Heart right ventricle (tissue), 16 donors: ENCODE results near the gene SYNDIG1. TPM values are rescaled to one million over a fixed set of nuclear protein-coding genes. Genes with fewer than 3 reads are reported as not detected.

Experiments used
- ATAC-seq, 8 donors: fragments of 200-7000 bp; cut with Tn5 transposase; one replicate each; pipeline ENCODE4 v1.9.1; 2020; ENCODE audit warnings: mild to moderate bottlenecking in 8 of 8, moderate library complexity in 8 of 8, moderate number of reproducible peaks in 1 of 8
- DNase-seq, 2 donors: peaks; one replicate each; pipeline ENCODE4 v3.0.0-alpha.2; 2020
- H3K27ac ChIP-seq, 10 donors: fragments of 200-600 bp; sonication (generic) in 2 of 10; one replicate each; pipeline versions ENCODE4 v1.5.0 to v1.8.0; 2020 to 2022; ENCODE audit warnings: mild to moderate bottlenecking in 3 of 10
- H3K27me3 ChIP-seq, 7 donors: fragments of 200-600 bp; one replicate each; pipeline ENCODE4 v1.8.0; 2021 to 2022; ENCODE audit warnings: mild to moderate bottlenecking in 2 of 7
- H3K36me3 ChIP-seq, 9 donors: fragments of 200-600 bp; sonication (generic) in 1 of 9; one replicate each; pipeline versions ENCODE4 v1.5.0 to v1.8.0; 2020 to 2022; ENCODE audit warnings: mild to moderate bottlenecking in 2 of 9
- H3K4me1 ChIP-seq, 9 donors: fragments of 200-600 bp; sonication (generic) in 1 of 9; one replicate each; pipeline versions ENCODE4 v1.5.0 to v1.8.0; 2020 to 2022; ENCODE audit warnings: mild to moderate bottlenecking in 4 of 9
- H3K4me3 ChIP-seq, 10 donors: fragments of 200-600 bp; sonication (generic) in 2 of 10; one replicate each; pipeline versions ENCODE4 v1.5.0 to v1.8.0; 2020 to 2022; ENCODE audit warnings: mild to moderate bottlenecking in 7 of 10, moderate library complexity in 2 of 10
- H3K9me3 ChIP-seq, 11 donors: fragments of 200-600 bp in 10 of 11; sonication (generic) in 2 of 11; one replicate each; pipeline versions ENCODE4 v1.5.0 to v1.8.0; 2013 to 2022; ENCODE audit warnings: mild to moderate bottlenecking in 2 of 11, control low read depth in 1 of 11, moderate library complexity in 1 of 11
- WGBS, 2 donors: extraction: QIAGEN DNeasy Blood & Tissue Kit; methylation state at CpG; one replicate each; pipeline ENCODE4 v1.1.7; 2013; ENCODE audit warnings: inconsistent platforms in 1 of 2; 5-methylcytosine and 5-hydroxymethylcytosine counted together
- intact Hi-C, 10 donors: fragments of 100-400 bp; cut with DNase I; formaldehyde crosslinking; loops; one replicate each; pipeline versions ENCODE4 v1.11.1 to v1.14.2; 2022
- polyA plus RNA-seq, 2 donors: library from polyadenylated mRNA; stranded (reverse); fragments of 200-250 nt; gene quantifications; one replicate each; pipeline ENCODE4 v1.2.3, GENCODE V29; 2013
- total RNA-seq, 10 donors: library from RNA; stranded (reverse); fragmentation: NEBNext Ultra II Directional in 3 of 10; extraction: Animal tissue kit (Norgen Biotek cat#: 25700) in 3 of 10; gene quantifications; one replicate each; pipeline versions ENCODE4 v1.2.1 to v1.2.4, GENCODE V29; 2021 to 2023
- TF ChIP-seq, protein P1 (sequence below), 9 donors: fragments of 200-600 bp; sonication (generic) in 2 of 9; IDR thresholded peaks; one replicate each; pipeline versions ENCODE4 v1.5.0 to v1.8.0; 2021 to 2022; ENCODE audit warnings: antibody characterized with exemption in 9 of 9, mild to moderate bottlenecking in 5 of 9, moderate library complexity in 1 of 9
- donor health status: Arrhythmogenic right ventricular cardiomyopathy.
- donor health status: ischemic (EF 13 %, LVEDD 7.1; RV severe dilation, severe dysfunction).
- donor health status: healthy with polysubstance abuse.
- donor health status: DM: no; HTN: yes; CAD: no.
- donor health status: DM: no; HTN: no; CAD: no.
- donor health status: ischemic (EF 25% LVEDD 6.9; RV normal size, moderate dysfunction).
- donor health status: ischemic (EF 25% LVEDD 5.7; RV mildly dilated, moderate dysfunction).
- donor health status: healthy.
- donor health status: DM: yes; HTN: yes; CAD: no.
- donor health status: Ischemic cardiomyopathy.
- donor health status: ischemic (EF 35%, LVEDD 5.7; RV mildly dilated, moderate dysfunction).
- donor health status: nonischemic (EF 11% LVEDD 7.7; RV severe dilation, severe dysfunction).
- donor health status: DM: yes; HTN: yes; CAD: no.
- donor health status: PGD.
- donor health status: ischemic (EF 29% LVEDD 5.4; RV normal size, mild dysfunction).
- donor health status: nonischemic (EF 23%, LVEDD 6.1; RV moderate dilation, normal function).

The SYNDIG1 gene
- total and polyA plus RNA-seq, 12 donors: 8.6 to 34.7 (median 19.9) TPM

DNA sequence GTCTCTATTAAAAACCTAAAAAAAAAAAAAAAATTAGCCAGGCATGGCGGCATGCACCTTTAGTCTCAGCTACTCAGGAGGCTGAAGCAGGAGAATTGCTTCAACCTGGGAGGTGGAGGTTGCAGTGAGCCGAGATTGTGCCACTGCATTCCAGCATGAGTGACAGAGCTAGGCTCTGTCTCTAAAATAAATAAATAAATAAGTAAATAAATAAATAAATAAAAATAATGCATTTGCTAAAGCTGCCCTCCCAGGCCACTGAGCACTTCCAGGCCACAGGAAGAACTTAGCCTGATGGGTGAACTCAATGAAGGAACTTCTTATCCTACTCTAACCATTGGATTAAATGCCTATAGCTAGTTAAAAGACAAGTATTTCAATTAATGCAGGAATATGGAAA is 104.9 kb downstream of the SYNDIG1 start:
- H3K27ac ChIP-seq: no peak overlapping the region
- DNase-seq: no peak
- no peak for ATAC-seq
- no peaks in the 10 kb centered on the region for H3K27me3 ChIP-seq
- H3K36me3 ChIP-seq: no peaks in the 10 kb centered on the region
- H3K9me3 ChIP-seq: no peaks in the 10 kb centered on the region
- H3K4me1 ChIP-seq: peaks cover 0 to 9% (median 0%) of the 10 kb centered on the region in 9 donors
- 89 to 91% methylated on average over 2 of the region's 2 CpGs for WGBS, 2 donors
- intact Hi-C loops: no loop called here
- H3K4me3 ChIP-seq: no peak overlapping the region
- TF ChIP-seq, protein P1, sequence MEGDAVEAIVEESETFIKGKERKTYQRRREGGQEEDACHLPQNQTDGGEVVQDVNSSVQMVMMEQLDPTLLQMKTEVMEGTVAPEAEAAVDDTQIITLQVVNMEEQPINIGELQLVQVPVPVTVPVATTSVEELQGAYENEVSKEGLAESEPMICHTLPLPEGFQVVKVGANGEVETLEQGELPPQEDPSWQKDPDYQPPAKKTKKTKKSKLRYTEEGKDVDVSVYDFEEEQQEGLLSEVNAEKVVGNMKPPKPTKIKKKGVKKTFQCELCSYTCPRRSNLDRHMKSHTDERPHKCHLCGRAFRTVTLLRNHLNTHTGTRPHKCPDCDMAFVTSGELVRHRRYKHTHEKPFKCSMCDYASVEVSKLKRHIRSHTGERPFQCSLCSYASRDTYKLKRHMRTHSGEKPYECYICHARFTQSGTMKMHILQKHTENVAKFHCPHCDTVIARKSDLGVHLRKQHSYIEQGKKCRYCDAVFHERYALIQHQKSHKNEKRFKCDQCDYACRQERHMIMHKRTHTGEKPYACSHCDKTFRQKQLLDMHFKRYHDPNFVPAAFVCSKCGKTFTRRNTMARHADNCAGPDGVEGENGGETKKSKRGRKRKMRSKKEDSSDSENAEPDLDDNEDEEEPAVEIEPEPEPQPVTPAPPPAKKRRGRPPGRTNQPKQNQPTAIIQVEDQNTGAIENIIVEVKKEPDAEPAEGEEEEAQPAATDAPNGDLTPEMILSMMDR (IDR thresholded peaks at IDR 0.05): no peak

DNA sequence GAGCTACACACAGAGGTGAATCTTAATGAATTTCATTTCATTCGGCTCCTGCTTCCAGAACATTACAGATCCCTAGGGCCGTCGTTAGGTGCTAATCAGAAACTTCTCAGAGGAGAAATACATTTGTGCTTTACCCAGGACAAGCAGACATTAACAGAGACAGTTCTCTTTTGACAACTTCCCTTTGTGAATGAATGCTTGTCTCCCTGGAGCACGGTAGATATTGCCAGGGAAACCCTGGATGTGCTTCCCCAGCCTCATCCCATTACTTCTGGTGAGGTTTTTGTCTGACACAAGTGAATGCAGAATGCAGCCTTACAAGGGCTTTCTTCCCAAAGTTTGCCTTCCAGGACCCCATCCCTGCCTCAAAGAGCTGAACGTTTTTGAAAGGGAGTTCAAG is 105.4 kb downstream of the SYNDIG1 start:
- 76 to 77% methylated on average over 5 of the region's 5 CpGs for WGBS, 2 donors
- no peak overlapping the region for H3K4me3 ChIP-seq
- H3K27me3 ChIP-seq: no peaks in the 10 kb centered on the region
- intact Hi-C loops: no loop called here
- H3K36me3 ChIP-seq: no peaks in the 10 kb centered on the region
- H3K27ac ChIP-seq: no peak overlapping the region
- ATAC-seq: no peak
- H3K9me3 ChIP-seq: no peaks in the 10 kb centered on the region
- TF ChIP-seq, protein P1 (IDR thresholded peaks at IDR 0.05): no peak
- peaks cover 0 to 9% (median 0%) of the 10 kb centered on the region in 9 donors for H3K4me1 ChIP-seq
- no peak for DNase-seq

DNA sequence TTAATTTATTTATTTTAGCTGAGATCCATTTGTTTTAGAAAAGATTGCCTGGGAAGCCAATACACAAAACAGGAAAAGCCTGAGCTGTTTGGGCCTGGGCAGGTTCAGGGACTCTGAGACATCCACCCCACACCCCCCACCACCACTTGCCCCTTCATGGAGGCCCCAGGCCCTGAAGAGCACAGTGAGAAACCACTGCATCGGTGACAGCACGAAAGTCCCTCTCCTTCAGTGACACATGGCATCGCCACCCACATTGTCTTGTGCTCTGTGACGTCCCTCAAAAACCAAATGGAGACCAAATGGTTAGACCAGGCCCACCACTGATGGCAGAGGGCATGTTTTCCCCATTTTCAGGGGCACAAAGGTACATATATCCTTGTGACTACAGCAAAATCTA is 106.4 kb downstream of the SYNDIG1 start:
- no peaks in the 10 kb centered on the region for H3K27me3 ChIP-seq
- peaks cover 0 to 9% (median 0%) of the 10 kb centered on the region in 9 donors for H3K4me1 ChIP-seq
- no peak overlapping the region for H3K27ac ChIP-seq
- H3K9me3 ChIP-seq: no peaks in the 10 kb centered on the region
- TF ChIP-seq, protein P1 (IDR thresholded peaks at IDR 0.05): no peak
- no peaks in the 10 kb centered on the region for H3K36me3 ChIP-seq
- DNase-seq (no peak), ATAC-seq (no peak)
- WGBS, 2 donors: 81 to 86% methylated on average over 4 of the region's 4 CpGs
- intact Hi-C loops: no loop called here
- no peak overlapping the region for H3K4me3 ChIP-seq

DNA sequence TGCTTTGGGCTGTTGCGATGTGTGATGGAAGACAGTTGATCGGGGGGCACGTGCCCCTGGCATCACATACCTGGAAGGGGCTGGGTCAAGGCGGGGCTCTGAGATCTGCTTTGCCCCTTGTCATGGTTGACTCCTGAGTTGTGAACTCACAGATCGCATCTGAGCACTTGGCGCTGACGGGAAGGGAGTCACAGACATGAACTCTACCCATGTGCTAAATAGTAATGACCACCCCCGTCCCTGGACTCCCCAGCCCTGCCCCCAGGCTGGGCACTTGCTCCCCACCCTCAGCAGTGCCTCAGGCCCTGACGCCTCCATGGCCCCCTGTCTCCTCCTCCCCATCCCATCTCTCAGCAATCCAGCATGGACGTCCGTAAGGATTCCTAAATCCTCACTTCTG is 107.0 kb downstream of the SYNDIG1 start:
- 82 to 88% methylated on average over 11 of the region's 11 CpGs for WGBS, 2 donors
- no peaks in the 10 kb centered on the region for H3K36me3 ChIP-seq
- no peaks in the 10 kb centered on the region for H3K27me3 ChIP-seq
- ATAC-seq (no peak), DNase-seq (no peak)
- peaks cover 0 to 4% (median 0%) of the 10 kb centered on the region in 9 donors for H3K4me1 ChIP-seq
- H3K27ac ChIP-seq: no peak overlapping the region
- no peak overlapping the region for H3K4me3 ChIP-seq
- intact Hi-C loops: no loop called here
- TF ChIP-seq, protein P1 (IDR thresholded peaks at IDR 0.05): no peak
- no peaks in the 10 kb centered on the region for H3K9me3 ChIP-seq
